IMR-90 (cell line): Measurements from ENCODE around the gene PHLPP2.

Source experiments
- CEBPB ChIP-seq: IDR thresholded peaks from 2 replicates; pipeline ENCODE4 v1.6.1; 2012; ENCODE audit warnings: low read depth, low read length, improper control_type of control experiment
- FOS ChIP-seq: fragments of 150-350 bp; IDR thresholded peaks from 2 replicates; pipeline ENCODE4 v1.6.1; 2016; ENCODE audit warnings: low read depth, low read length
- MAZ ChIP-seq: IDR thresholded peaks from 2 replicates; pipeline ENCODE4 v1.6.1; 2012; ENCODE audit warnings: low read depth, mild to moderate bottlenecking, low read length, improper control_type of control experiment, moderate library complexity, borderline replicate concordance
- NFE2L2 ChIP-seq: fragments of 150-350 bp; IDR thresholded peaks from 2 replicates; pipeline ENCODE4 v1.6.1; 2016; ENCODE audit warnings: low read depth, mild to moderate bottlenecking, low read length
- POLR2A ChIP-seq: IDR thresholded peaks from 2 replicates; pipeline ENCODE4 v1.6.1; 2012; ENCODE audit warnings: mild to moderate bottlenecking, low read depth, low read length
- RAD21 ChIP-seq: IDR thresholded peaks from 2 replicates; pipeline ENCODE4 v1.6.1; 2012; ENCODE audit warnings: low read length, improper control_type of control experiment
- RCOR1 ChIP-seq: IDR thresholded peaks from 2 replicates; pipeline ENCODE4 v1.6.1; 2012; ENCODE audit warnings: mild to moderate bottlenecking, low read length, improper control_type of control experiment; ENCODE audit not compliant: insufficient replicate concordance
- RFX5 ChIP-seq: IDR thresholded peaks from 2 replicates; pipeline ENCODE4 v1.8.0; 2012; ENCODE audit warnings: low read depth, mild to moderate bottlenecking, low read length, moderate library complexity
- TF ChIP-seq, protein P1 (sequence below): conservative IDR thresholded peaks from 2 replicates; pipeline ENCODE4 v1.5.1; 2012; ENCODE audit warnings: mild to moderate bottlenecking, low read depth, low read length, improper control_type of control experiment

DNA sequence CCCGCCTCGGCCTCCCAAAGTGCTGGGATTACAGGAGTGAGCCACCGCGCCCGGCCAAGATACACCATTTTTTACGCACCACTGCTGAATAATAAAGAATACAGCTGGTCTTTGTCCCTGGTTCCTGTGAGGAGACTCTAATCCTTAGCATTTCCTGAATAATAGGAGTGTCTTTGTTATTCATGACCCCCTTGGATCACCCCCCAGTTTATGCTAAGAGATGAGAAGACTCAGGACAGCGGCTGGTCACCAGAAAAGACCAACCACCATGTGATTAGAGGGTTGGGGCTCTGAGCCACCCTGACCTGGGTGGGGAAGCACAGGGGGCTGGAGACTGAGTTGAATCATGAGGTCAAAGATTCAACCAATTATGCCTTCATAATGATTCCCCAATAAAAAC is 17.3 kb downstream of the PHLPP2 start:
- TF ChIP-seq, protein P1, sequence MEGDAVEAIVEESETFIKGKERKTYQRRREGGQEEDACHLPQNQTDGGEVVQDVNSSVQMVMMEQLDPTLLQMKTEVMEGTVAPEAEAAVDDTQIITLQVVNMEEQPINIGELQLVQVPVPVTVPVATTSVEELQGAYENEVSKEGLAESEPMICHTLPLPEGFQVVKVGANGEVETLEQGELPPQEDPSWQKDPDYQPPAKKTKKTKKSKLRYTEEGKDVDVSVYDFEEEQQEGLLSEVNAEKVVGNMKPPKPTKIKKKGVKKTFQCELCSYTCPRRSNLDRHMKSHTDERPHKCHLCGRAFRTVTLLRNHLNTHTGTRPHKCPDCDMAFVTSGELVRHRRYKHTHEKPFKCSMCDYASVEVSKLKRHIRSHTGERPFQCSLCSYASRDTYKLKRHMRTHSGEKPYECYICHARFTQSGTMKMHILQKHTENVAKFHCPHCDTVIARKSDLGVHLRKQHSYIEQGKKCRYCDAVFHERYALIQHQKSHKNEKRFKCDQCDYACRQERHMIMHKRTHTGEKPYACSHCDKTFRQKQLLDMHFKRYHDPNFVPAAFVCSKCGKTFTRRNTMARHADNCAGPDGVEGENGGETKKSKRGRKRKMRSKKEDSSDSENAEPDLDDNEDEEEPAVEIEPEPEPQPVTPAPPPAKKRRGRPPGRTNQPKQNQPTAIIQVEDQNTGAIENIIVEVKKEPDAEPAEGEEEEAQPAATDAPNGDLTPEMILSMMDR, result no peak
- TF ChIP-seq NFE2L2 (no peak), POLR2A (no peak), RAD21 (no peak), RCOR1 (no peak), CEBPB (no peak), FOS (no peak), MAZ (no peak), RFX5 (no peak)
